ENCODE results near the gene FANCC.
A peak's percentile ranks its signal among the peaks of the same experiment; 100 is the strongest.

FANCC gene

DNA sequence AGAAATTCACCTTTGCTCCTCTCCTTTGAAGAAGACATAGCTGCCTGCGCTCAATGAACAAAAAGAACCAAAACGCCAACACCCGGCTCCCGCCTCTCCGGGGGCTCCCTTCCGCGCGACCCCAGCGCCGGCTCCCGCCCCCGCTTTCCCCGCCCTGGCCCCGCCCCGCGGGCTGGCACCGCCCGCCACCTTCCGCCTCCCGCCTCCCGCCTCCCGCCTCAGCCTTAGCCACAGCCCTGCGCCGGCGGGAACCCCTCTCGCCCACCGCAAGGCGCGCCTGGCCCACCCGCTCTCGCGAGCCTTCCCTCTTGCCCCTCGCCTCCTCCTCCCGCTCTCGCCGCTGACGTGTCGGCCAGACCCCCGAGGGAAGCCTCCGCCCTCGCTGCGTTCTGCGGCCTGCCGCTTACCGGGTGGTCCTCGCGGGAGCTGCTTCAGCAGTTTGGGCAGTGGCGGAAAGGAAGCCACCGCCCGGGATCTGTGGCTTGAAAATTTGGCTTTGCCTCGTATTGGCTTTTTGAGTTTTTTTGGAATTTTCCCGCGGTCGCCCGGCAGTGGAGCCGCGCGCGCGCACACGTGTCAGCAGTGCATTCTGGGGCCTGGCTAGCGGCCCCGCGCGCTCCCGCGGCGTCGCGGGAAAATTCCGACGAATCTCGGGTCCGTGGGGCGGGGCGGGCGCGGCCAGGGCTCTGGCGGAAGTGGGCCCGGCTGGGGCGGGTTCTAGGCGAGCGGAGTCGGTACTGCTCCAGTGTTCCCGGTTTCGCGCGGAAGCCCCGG lies at the start of gene FANCC:
TSS of gene FANCC (minus strand) at position 591 of the 774 bp plus-strand sequence. CDS start 68,418 bp downstream, outside the sequence.
- peak; percentile 79 for DNase-seq (ENCODE audit: low spot score)

- DNase-seq (ENCODE audit: low spot score): no peak
Observed at GRCh38 chr9:95366731-95367325, 49.3 kb upstream of the FANCC start.

- DNase-seq (ENCODE audit: low spot score): no peak
Observed at GRCh38 chr9:95365766-95366165, 48.3 kb upstream of the FANCC start.

DNA sequence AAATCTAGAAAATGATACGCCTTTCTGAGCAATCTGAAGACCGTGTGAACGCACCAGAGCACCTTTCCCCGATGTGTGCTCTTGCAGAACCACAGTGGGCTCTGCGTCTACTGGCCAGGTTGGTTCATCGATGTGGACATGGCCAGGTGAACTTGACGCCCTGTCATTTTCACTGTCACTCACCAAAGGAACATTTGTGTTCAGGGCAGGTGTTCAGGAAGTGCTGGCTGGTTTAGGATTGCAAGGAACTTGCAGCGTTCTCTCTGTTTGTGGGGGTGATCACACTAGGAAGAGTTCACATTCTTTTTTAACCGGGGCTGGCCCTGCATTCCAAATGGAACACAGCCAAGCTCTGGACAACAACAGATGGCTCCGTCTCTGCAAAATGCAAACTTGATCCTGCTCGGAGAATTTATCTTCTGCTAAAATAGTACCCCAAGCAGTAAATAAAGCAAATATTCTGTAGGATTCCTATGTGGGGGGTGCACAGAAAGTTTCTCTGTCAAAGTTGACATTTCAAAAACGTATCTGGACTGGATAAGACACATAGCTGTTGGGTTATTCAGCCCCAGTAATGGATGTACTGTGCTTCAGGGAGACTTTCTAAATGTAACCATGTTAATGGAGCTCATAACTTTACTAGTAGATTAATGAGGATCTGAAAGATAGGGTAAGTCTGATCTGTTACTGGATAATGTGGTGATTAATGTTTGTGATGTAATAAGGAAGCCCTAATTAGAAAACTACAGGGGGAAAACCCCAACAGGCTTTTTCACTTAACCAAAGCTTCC lies 45.7 kb upstream of the FANCC start:
- no peak for DNase-seq (ENCODE audit: low spot score)

- DNase-seq (ENCODE audit: low spot score): no peak
Observed at GRCh38 chr9:95360866-95361265, 43.4 kb upstream of the FANCC start.

DNA sequence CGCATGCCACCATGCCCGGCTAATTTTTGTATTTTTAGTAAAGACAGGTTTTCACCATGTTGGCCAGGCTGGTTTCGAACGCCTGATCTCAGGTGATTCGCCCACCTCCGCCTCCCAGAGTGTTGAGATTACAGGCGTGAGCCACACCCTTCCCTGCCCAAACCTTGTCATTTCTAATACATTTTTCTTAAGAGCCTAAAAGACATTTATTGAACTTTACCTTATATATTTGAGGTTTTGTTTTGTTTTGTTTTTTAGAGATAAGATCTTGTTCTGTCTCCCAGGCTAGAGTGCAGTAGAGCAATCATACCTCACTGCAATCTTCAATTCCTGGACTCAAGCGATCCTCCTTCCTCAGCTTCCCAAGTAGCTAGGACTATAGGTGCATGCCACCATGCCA lies 39.8 kb upstream of the FANCC start:
- DNase-seq (ENCODE audit: low spot score): no peak

- DNase-seq (ENCODE audit: low spot score): no peak
Observed at GRCh38 chr9:95355500-95355899, 38.0 kb upstream of the FANCC start.

DNA sequence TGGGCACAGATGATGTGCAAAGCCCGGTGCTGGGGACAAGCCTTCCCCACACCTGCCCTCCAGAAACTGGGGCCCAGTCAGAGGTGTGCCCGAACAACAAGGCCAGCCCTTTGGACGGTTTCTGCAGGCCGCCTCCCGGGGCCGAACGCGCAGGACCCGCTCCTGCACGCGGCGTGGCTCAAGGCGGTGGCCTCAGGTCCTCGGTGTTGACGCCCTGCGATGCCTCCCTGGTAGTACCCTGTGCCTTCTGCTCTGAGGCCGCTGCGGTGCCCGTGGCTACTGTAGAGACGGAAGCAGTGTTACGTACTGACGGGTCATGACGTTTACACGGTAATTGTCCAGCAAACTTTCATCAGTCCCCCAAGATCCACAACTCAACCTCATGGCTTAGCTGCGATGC lies 33.5 kb upstream of the FANCC start:
- DNase-seq (ENCODE audit: low spot score): no peak

GRCh38 chr9:95350266-95350665 lies 32.8 kb upstream of the FANCC start:
- DNase-seq (ENCODE audit: low spot score): no peak

DNA sequence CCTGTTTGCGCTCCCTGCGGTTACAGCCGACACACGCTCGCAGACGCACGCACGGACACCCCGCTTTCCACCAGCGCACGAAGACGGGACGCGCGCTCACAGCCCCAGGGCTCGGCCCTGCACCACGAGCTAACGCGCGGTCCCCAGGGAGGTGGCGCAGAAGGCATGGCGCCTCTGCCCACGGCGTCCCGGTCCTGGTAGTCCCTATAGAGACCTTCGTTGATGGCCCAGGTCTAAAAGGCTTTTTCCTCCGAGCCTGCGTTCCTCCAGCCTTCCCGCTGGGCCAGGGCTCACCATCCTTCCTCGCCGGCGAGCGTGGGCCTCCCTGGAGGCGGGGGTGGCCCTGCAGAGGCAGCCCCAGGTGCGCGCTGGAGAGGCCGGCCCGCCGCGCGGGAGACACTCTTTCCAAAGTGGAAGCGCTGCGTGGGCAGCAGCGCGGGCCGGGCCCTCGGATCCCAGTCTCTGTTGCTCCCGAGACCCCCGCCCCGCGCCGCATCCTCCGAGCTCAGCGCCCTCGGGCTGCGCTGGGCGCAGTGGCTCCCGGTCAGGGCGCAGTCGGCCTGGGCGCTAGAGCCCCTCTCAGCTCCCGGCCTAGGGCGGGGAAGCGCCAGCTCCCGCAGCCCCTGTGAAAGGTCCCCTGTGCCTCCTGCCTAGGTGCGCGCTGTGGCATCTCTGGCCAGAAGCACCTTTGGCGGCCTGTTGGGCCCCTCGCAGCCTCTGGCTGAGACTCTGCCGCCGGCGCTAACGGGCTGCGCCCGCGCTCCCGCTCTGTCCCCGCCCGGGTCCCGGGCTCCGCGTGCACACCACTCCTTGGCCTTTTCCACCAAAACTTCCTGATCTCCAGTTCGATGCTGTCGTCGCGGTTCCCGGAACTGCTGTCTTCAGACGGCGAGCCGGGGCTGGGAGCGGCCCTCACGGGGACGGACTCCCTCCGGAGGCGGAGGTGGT lies 31.9 kb upstream of the FANCC start:
- no peak for DNase-seq (ENCODE audit: low spot score)

DNA sequence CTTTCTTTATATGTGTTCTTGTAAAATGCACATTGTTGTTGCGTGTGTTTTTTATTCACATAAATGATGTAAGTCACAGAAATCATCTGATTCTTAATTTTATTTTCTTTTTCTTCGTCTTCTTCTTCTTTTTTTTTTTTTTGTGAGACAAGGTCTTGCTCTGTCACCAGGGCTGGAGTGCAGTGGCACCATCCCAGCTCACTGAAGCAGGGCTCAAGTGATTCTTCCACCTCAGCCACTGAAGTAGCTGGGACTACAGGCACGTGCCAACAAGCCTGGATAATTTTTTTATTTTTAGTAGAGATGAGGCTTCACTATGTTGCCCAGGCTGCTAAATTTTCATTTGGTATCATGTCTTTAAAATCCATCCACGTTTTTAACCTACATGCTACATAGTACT lies 28.5 kb upstream of the FANCC start:
- no peak for DNase-seq (ENCODE audit: low spot score)

DNA sequence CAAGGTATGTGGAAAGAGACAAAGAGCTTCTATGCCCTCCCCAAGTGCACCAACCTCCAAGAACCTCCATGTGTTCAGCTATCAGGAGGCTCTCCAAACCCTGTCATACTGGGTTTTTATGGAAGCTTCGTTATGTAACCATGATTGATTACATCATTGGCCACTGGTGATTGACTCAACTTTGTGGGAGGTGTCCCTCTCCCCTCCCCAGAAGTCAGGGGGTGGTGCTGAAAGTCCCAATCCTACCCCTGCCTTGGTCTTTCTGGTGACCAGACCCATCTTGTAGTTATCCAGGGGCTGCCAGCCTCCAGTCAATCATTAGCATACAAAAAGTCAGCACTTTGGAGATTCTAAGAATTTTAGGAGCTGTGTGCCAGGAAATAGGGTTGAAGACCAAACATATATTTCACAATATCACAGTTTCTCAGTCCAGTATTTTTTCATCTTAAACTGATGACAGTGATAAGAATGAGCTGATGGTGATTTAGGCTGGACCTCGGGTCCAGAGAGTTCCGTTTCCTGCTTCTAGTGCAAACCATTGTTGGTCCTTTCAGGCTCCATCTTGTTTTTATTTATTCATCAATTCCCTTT lies 27.3 kb upstream of the FANCC start:
- DNase-seq (ENCODE audit: low spot score): no peak

- no peak for DNase-seq (ENCODE audit: low spot score)
Observed at GRCh38 chr9:95343725-95344287, 26.3 kb upstream of the FANCC start.

DNA sequence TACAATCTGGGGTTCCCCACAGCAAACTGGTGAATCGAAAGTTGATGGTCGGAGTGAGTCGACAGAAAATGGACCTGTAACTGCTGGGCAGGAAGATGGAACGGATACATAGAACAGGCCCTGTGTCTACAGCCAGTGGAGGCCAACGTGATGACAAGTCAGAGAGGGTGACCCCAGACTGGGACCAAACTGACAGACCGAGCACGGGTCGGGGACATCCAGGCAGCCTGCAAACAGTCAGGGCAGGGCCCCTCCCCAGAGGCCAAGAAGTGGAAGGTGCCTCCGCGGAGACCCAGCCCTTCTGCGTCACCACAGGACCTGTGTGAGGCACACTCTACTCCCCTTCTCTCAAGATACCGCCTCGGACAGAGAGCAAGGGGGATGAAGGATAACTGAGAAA lies 25.1 kb upstream of the FANCC start:
- no peak for DNase-seq (ENCODE audit: low spot score)

DNA sequence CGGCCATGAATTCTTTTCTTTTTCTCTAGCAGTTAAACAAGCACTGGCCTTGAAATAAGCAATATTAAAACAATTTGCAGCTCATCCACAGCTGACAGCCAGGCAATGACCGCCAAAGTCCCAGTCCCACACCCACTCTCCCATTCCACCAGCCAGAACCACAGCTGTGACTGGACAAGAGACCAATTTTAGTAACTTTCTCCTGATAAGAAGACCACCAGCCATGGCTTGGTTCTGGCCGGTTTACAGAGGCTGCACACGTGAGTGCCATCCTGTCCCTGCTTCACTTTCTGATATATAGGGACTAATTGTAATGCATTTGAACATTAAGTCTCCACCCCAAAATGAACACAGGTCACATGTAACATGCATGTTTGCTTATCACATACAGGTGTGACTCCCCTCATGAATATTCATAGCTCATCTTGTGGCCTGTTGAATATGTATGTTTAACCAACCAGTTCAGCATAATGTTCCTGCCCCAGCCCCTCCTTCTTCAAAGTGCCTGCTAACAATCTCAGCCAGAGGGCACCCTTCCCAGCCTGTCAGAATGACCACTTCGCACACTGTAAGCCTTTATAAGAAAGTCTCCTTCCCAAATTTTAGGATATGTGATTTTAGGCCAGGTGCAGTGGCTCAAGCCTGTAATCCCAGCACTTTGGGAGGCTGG lies 23.9 kb upstream of the FANCC start:
- no peak for DNase-seq (ENCODE audit: low spot score)

DNA sequence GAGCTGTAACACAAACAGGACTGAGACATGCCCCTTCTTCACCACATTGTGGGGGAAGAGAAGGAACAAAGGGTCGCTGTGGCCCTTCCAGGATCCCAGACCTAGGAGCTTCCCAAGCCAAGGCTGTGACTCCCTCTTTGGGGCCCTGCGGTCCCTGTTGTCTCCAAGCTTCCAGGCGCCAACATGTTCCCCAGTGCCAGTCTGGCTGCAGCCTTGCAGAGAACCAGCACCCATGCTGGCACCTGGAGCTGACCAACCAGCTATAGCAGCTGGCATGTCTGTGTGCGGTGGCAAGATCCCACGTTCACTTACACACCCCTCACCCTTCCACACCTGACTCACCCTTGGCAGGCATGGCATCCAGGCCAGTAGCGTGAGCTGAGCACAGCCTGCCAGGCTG lies 20.7 kb upstream of the FANCC start:
- no peak for DNase-seq (ENCODE audit: low spot score)

GRCh38 chr9:95336281-95336680 lies 18.8 kb upstream of the FANCC start:
- DNase-seq (ENCODE audit: low spot score): peak; percentile 10

GRCh38 chr9:95333426-95333825 lies 15.9 kb upstream of the FANCC start:
- no peak for DNase-seq (ENCODE audit: low spot score)

DNA sequence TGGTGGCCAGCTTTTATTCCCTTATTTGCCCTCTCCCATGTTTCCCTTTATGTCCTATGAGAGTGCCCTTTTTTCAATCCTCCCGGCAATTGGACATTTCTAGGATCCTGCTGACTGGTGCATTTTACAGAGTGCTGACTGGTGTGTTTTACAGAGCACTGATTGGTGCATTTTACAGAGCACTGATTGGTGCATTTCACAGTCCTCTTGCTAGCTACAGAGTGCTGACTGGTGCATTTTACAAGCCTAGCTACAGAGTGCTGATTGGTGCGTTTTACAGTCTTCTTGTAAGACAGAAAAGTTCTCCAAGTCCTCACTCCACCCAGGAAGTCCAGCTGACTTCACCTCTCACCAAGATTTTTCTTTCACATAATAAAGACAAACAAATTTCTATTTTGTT lies 15.4 kb upstream of the FANCC start:
- DNase-seq (ENCODE audit: low spot score): no peak

DNA sequence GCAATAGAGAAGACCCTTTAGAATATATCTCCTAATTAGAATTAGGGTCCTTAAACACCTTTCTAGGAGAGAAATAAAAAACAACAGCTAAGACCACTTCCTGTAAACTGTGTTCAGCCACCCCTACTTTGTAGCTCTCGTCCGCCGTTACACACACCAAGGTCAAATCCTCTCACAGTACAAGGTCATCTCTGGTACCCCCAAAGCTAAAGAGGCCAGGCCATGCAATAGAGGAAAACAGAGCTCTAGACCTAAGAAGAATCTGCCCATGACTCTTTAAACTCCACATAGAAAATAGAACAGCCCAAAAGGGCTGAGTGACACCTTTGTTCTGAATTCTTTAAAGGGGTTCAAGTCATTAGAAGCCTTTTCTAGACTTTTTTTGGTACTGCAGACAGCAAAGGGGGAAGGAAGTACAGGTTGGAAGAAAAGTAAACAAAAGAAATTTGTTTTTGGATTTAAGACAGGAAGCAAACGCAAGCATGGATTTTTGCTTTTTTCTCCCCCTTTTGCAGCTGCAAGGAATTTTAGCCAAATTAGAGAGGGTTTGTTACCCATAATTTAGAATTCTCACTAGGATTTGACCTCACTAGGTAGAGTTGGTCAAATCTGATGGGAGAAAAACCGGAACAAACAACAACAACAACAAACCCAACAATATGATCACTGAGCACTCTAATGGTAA lies 13.4 kb upstream of the FANCC start:
- DNase-seq (ENCODE audit: low spot score): no peak

Data from CD4-positive, alpha-beta T cell treated with Interleukin-15 for 4 hours (primary cell).